Chondrocyte (in vitro differentiated cells): ENCODE data around the gene DSG2. TPM values are rescaled to one million over a fixed set of nuclear protein-coding genes. Genes with fewer than 3 reads are reported as not detected.

Experiments
- DNase-seq: peaks from one replicate; pipeline ENCODE4 v3.0.0; 2021; ENCODE audit warnings: mixed read lengths, low spot score
- H3K27ac Mint-ChIP-seq: one replicate; pipeline ENCODE4 v1.8.0; 2021; ENCODE audit warnings: mild to moderate bottlenecking, moderate library complexity, mixed read lengths; ENCODE audit not compliant: unreplicated experiment
- H3K27me3 Mint-ChIP-seq: 2 replicates; pipeline ENCODE4 v1.8.0; 2021; ENCODE audit warnings: low read depth, mixed read lengths
- H3K36me3 Mint-ChIP-seq: 2 replicates; pipeline ENCODE4 v1.8.0; 2021; ENCODE audit warnings: low read depth, mixed read lengths
- H3K4me1 Mint-ChIP-seq: 2 replicates; pipeline ENCODE4 v1.8.0; 2021; ENCODE audit warnings: low read depth, mild to moderate bottlenecking, mixed read lengths
- H3K4me3 Mint-ChIP-seq: one replicate; pipeline ENCODE4 v1.8.0; 2021; ENCODE audit warnings: mild to moderate bottlenecking, moderate library complexity, mixed read lengths; ENCODE audit not compliant: unreplicated experiment
- H3K9me3 Mint-ChIP-seq: 2 replicates; pipeline ENCODE4 v1.8.0; 2021; ENCODE audit warnings: low read depth, mixed read lengths
- total RNA-seq: library from RNA; stranded (reverse); gene quantifications from 3 replicates; pipeline ENCODE4 v1.2.1, GENCODE V29; 2021
- TF ChIP-seq, protein P1 (sequence below): fragments of 200-600 bp; sonication (generic); IDR thresholded peaks from 2 replicates; pipeline ENCODE4 v1.5.0; 2021; ENCODE audit warnings: antibody characterized with exemption, mild to moderate bottlenecking, moderate library complexity

DSG2 gene
- total RNA-seq, 1 donor from 2014 or later: 45.0 TPM

DNA sequence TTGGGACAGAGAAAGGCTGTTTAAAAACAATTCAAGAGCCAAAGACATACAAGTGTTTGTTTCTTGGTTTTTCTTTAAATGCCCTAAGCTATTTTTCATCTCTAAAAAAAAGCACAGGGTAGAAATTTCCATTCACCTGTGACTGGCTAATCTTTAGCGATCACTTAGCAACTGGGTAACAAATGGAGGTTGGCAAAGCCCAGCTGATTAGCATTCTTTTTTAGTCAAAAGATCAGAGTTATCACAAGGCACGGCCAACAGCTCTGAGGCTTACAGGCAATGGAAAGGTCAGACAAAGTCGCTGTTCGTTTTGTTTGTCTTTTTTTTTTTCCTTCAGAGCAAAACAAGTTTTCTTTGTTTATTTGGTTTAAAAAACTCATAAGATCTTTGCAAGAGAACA, 64.7 kb downstream of the DSG2 start:
- Mint-ChIP-seq H3K36me3 (no peaks in the 10 kb centered on the region), H3K9me3 (no peaks in the 10 kb centered on the region), H3K27me3 (peaks cover 18% of the 10 kb centered on the region), H3K4me1 (peaks cover 4% of the 10 kb centered on the region), H3K27ac (no peak overlapping the region), H3K4me3 (no peak overlapping the region)
- no peak for DNase-seq
- TF ChIP-seq, protein P1, sequence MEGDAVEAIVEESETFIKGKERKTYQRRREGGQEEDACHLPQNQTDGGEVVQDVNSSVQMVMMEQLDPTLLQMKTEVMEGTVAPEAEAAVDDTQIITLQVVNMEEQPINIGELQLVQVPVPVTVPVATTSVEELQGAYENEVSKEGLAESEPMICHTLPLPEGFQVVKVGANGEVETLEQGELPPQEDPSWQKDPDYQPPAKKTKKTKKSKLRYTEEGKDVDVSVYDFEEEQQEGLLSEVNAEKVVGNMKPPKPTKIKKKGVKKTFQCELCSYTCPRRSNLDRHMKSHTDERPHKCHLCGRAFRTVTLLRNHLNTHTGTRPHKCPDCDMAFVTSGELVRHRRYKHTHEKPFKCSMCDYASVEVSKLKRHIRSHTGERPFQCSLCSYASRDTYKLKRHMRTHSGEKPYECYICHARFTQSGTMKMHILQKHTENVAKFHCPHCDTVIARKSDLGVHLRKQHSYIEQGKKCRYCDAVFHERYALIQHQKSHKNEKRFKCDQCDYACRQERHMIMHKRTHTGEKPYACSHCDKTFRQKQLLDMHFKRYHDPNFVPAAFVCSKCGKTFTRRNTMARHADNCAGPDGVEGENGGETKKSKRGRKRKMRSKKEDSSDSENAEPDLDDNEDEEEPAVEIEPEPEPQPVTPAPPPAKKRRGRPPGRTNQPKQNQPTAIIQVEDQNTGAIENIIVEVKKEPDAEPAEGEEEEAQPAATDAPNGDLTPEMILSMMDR: no peak

DNA sequence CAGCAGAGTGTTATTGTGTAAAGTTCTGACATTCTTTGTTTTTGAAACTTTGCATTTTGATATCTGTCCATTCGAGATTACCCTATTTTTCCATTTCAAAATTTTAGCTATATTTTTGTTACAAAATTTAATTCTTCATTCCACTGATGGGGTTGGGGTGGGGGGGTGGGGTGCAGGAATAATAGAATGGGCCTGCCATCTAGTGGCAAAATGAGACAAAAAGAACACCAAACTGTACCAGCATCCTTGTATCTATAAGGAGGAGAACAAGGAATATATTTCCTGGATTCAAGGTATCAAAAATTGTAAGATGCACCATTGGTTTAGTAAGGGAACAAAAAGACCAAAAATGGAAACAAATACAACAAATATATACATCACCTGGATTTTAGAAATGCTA, 65.8 kb downstream of the DSG2 start:
- Mint-ChIP-seq H3K27ac (no peak overlapping the region), H3K4me1 (peaks cover 4% of the 10 kb centered on the region), H3K4me3 (no peak overlapping the region), H3K9me3 (no peaks in the 10 kb centered on the region), H3K27me3 (peaks cover 18% of the 10 kb centered on the region), H3K36me3 (no peaks in the 10 kb centered on the region)
- TF ChIP-seq, protein P1: peak; percentile 75
- no peak for DNase-seq

DNA sequence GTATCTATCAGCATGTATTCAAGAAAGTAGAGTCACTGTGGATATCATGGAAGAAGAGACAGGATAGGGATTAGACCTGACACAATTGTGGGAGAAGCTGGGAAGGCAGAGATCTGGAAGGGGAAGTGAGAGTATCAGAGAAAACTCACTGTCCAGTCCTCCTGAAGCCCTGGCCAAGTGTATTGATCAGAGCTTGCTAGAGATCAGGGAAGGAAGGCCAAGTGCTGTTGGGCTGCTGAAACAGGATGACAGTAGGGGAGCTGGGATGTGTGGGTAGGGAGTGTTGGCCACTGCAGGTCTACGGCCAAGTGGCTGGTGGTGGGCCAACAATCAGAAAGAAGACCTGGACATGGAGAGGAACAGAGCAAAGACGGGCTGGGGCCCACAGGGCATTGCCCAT, 67.4 kb downstream of the DSG2 start:
- no peaks in the 10 kb centered on the region for H3K9me3 Mint-ChIP-seq
- H3K4me1 Mint-ChIP-seq: peaks cover 4% of the 10 kb centered on the region
- TF ChIP-seq, protein P1: no peak
- peaks cover 18% of the 10 kb centered on the region for H3K27me3 Mint-ChIP-seq
- no peaks in the 10 kb centered on the region for H3K36me3 Mint-ChIP-seq
- DNase-seq: no peak
- H3K4me3 Mint-ChIP-seq: no peak overlapping the region
- H3K27ac Mint-ChIP-seq: no peak overlapping the region

DNA sequence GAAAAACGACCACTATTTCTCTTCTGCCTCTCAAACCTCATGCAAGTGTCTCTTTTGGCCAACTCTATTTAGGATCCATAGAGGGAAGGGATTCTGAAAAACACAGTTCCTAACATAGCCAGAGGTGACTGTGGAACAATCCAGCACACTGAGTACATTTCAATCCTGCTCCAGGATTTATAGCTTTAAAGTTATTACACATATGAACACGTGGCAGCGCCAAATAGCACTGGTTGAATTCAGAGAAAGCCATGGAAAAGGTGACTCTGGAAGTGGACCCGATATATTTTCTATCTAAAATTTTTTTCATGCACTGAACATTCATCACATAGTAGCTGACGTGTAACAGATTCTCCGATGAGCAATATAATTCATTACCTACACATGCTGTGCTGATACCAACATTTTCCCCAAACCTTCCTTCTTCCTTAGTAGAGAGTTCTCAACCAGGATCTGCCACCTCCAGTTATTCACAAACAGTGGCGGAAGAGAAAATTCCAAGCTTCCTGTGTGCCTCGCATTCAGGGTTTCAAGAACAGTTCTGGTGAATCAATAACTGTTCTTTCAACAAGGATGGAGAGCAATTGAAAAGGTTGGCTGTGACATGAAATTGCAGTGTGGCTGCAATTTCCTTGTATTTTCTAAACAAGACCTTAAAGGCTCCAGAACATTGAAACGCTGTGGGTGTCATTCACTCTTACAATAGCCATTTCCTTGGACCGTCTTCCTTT, 68.0 kb downstream of the DSG2 start:
- Mint-ChIP-seq H3K4me1 (no peaks in the 10 kb centered on the region), H3K4me3 (no peak overlapping the region), H3K9me3 (no peaks in the 10 kb centered on the region), H3K27ac (no peak overlapping the region), H3K27me3 (peaks cover 18% of the 10 kb centered on the region), H3K36me3 (no peaks in the 10 kb centered on the region)
- no peak for DNase-seq
- TF ChIP-seq, protein P1: no peak

DNA sequence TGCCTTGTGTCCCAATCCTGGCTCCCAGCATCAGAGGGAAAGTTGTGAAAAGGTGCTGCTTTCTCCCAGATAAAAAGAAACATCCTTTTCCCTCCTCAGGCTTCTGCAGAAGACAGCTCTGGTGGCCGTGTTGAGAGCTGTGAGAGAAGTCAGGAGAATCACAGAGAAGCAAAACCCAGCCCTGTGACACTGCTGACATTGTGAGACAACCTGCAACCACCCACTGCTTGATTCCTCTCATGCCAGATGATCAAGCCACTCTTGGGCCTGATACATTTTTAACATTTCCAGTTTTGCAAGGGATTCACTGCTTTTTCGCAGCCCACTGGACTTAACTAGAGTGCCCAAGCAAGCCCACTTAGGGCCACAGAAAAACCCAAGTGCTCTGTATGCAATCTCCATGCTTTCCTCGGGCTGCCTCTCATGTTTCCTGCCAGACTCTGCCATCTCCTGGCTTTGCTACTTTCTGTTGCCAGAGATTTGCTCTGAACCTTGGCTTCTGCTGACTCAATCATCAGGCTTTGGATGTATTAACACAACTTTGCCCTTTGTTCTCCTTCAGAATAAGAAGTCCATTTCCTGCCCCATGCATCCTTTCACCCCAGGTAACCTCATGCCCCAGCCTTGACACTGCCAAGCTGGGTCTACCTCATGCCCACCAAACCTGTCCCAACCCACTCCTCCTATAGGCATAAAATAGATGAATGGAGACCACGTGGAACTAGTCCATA, 68.8 kb downstream of the DSG2 start:
- peaks cover 18% of the 10 kb centered on the region for H3K27me3 Mint-ChIP-seq
- no peaks in the 10 kb centered on the region for H3K36me3 Mint-ChIP-seq
- no peak overlapping the region for H3K4me3 Mint-ChIP-seq
- DNase-seq: no peak
- TF ChIP-seq, protein P1: no peak
- no peaks in the 10 kb centered on the region for H3K9me3 Mint-ChIP-seq
- H3K4me1 Mint-ChIP-seq: no peaks in the 10 kb centered on the region
- no peak overlapping the region for H3K27ac Mint-ChIP-seq
